Motor neuron (in vitro differentiated cells): ENCODE results near the gene DDX56. TPM values are rescaled to one million over a fixed set of nuclear protein-coding genes. Genes with fewer than 3 reads are reported as not detected.
"Not testable (repeated sequence)": the region's sequence is repeated elsewhere in the genome, so short reads cannot be mapped to it uniquely, and the experiment has no call there.

ENCODE experiments used
- ATAC-seq, 8 experiments: fragments of 200-7000 bp; cut with Tn5 transposase; replicated peaks in 6 of 8; 2 replicates each; pipeline ENCODE4 v1.8.0; 2021; ENCODE audit warnings: mild to moderate bottlenecking in 8 of 8, moderate library complexity in 8 of 8
- H3K27ac ChIP-seq, 2 donors: fragments of 250-450 bp; sonication (Bioruptor Pico); 2 replicates each; pipeline ENCODE4 v1.9.0; 2021; ENCODE audit warnings: antibody characterized with exemption in 2 of 2, mild to moderate bottlenecking in 2 of 2, moderate library complexity in 1 of 2
- H3K4me1 ChIP-seq, 2 donors: fragments of 250-450 bp; sonication (Bioruptor Pico); replicated peaks in 1 of 2; 2 replicates each; pipeline ENCODE4 v1.6.1; 2021; ENCODE audit warnings: antibody characterized with exemption in 2 of 2, mild to moderate bottlenecking in 2 of 2, moderate library complexity in 1 of 2
- H3K4me3 ChIP-seq, 5 donors: fragments of 250-450 bp; sonication (Bioruptor Pico); 2 replicates each; pipeline ENCODE4 v1.9.0; 2021; ENCODE audit warnings: antibody characterized with exemption in 5 of 5, mild to moderate bottlenecking in 5 of 5, moderate library complexity in 4 of 5
- WGBS, 10 experiments: fragments of 450-650 bp; shearing (Covaris generic); methylation state at CpG; one replicate each; pipeline ENCODE4 v1.0.0; 2022; 5-methylcytosine and 5-hydroxymethylcytosine counted together
- in situ Hi-C, 9 experiments: fragments of 400-800 bp; cut with MboI; loops; one replicate each; pipeline ENCODE4 v1.15.0; 2021; ENCODE audit warnings: low sequenced_read_pairs in 9 of 9, low pct_unique_long_range_greater_than_20kb in 2 of 9; ENCODE audit not compliant: unreplicated experiment in 9 of 9
- total RNA-seq, 8 experiments: library from RNA; unstranded; fragments of 300-600 nt; gene quantifications; 2 replicates each; pipeline versions ENCODE4 v1.2.3 to v1.2.4, GENCODE V29; 2022

Gene DDX56
- total RNA-seq, 8 experiments from 2014 or later: 28.8 to 97.6 (median 48.1) TPM

- Histone ChIP-seq H3K4me1 (no peaks in the 10 kb centered on the region), H3K27ac (no peak overlapping the region), H3K4me3 (no peak overlapping the region)
- ATAC-seq: no peak
- in situ Hi-C loops: loop anchor here in 1 of 9 experiments (25.0 kb wide), 1 partner anchor 329 kb away; no protein-coding TSS in a partner anchor
- no CpG with 5 or more reads among the region's 5 CpGs for WGBS, 10 experiments
Observed at GRCh38 chr7:44566680-44567079, 7.0 kb downstream of the DDX56 start.

- in situ Hi-C loops: loop anchor here in 1 of 9 experiments (25.0 kb wide), 1 partner anchor 329 kb away; no protein-coding TSS in a partner anchor
- peak; percentile 6 to 75 (median 69) for ATAC-seq
- Histone ChIP-seq H3K4me3 (no peak overlapping the region), H3K27ac (no peak overlapping the region), H3K4me1 (no peaks in the 10 kb centered on the region)
- WGBS, 10 experiments: 58 to 100% (median 86%) methylated on average over 1 to 4 of the region's 16 CpGs; no CpG with 5 or more reads in 6 of the 10 experiments
Observed at GRCh38 chr7:44565795-44566559, 7.7 kb downstream of the DDX56 start.

GRCh38 chr7:44565097-44565794, 8.5 kb downstream of the DDX56 start:
- whole genome bisulfite sequencing, 10 experiments: 10 to 100% (median 60%) methylated on average over 1 to 7 of the region's 13 CpGs; no CpG with 5 or more reads in 3 of the 10 experiments
- no peaks in the 10 kb centered on the region for H3K4me1 ChIP-seq
- peak; percentile 63 to 94 (median 90) for ATAC-seq
- H3K27ac ChIP-seq: no peak overlapping the region
- H3K4me3 ChIP-seq: no peak overlapping the region
- in situ Hi-C loops: loop anchor here in 1 of 9 experiments (25.0 kb wide), 1 partner anchor 328 kb away; no protein-coding TSS in a partner anchor

GRCh38 chr7:44564606-44565005, 9.1 kb downstream of the DDX56 start:
- in situ Hi-C loops: loop anchor here in 1 of 9 experiments (25.0 kb wide), 1 partner anchor 327 kb away; no protein-coding TSS in a partner anchor
- no peak for ATAC-seq

GRCh38 chr7:44563171-44563679, 10.5 kb downstream of the DDX56 start:
- Histone ChIP-seq H3K4me3 (no peak overlapping the region), H3K27ac (no peak overlapping the region), H3K4me1 (no peaks in the 10 kb centered on the region)
- peak in 1 of 8 experiments; percentile 4 for ATAC-seq
- 17 to 100% (median 93%) methylated on average over 1 to 2 of the region's 3 CpGs; no CpG with 5 or more reads in 5 of the 10 experiments for WGBS, 10 experiments
- in situ Hi-C loops: loop anchor here in 1 of 9 experiments (25.0 kb wide), 1 partner anchor 326 kb away; no protein-coding TSS in a partner anchor

More at GRCh38 chr7:44564606-44565005, 9.1 kb downstream of the DDX56 start:
- no peaks in the 10 kb centered on the region for H3K4me1 ChIP-seq
- no peak overlapping the region for H3K4me3 ChIP-seq
- WGBS, 10 experiments: 38 to 100% (median 92%) methylated on average over 1 to 2 of the region's 2 CpGs; no CpG with 5 or more reads in 4 of the 10 experiments
- no peak overlapping the region for H3K27ac ChIP-seq

GRCh38 chr7:44562622-44562962, 11.1 kb downstream of the DDX56 start:
- H3K27ac ChIP-seq, ATAC-seq, H3K4me1 ChIP-seq, H3K4me3 ChIP-seq: not testable (repeated sequence)
- in situ Hi-C loops: loop anchor here in 1 of 9 experiments (25.0 kb wide), 1 partner anchor 325 kb away; no protein-coding TSS in a partner anchor
- 93 to 100% (median 96%) methylated on average over 2 to 5 of the region's 8 CpGs; no CpG with 5 or more reads in 6 of the 10 experiments for WGBS, 10 experiments

- ATAC-seq: peak in 3 of 8 experiments; percentile 7 to 77 (median 69)
- in situ Hi-C loops: loop anchor here in 1 of 9 experiments (25.0 kb wide), 1 partner anchor 325 kb away; no protein-coding TSS in a partner anchor
- Histone ChIP-seq H3K4me3 (no peak overlapping the region), H3K27ac (no peak overlapping the region), H3K4me1 (no peaks in the 10 kb centered on the region)
- WGBS, 10 experiments: 20 to 100% (median 80%) methylated on average over 1 to 6 of the region's 7 CpGs; no CpG with 5 or more reads in 3 of the 10 experiments
Observed at GRCh38 chr7:44561962-44562621, 11.6 kb downstream of the DDX56 start.

GRCh38 chr7:44561481-44561880, 12.2 kb downstream of the DDX56 start:
- Histone ChIP-seq H3K4me3 (no peak overlapping the region), H3K4me1 (no peaks in the 10 kb centered on the region), H3K27ac (no peak overlapping the region)
- WGBS, 10 experiments: 91% methylated on average over 4 of the region's 6 CpGs; no CpG with 5 or more reads in 9 of the 10 experiments
- in situ Hi-C loops: loop anchor here in 1 of 9 experiments (25.0 kb wide), 1 partner anchor 324 kb away; no protein-coding TSS in a partner anchor
- no peak for ATAC-seq

GRCh38 chr7:44559485-44559884, 14.2 kb downstream of the DDX56 start:
- in situ Hi-C loops: loop anchor here in 1 of 9 experiments (25.0 kb wide), 1 partner anchor 322 kb away; no protein-coding TSS in a partner anchor
- Histone ChIP-seq H3K27ac (no peak overlapping the region), H3K4me1 (no peaks in the 10 kb centered on the region), H3K4me3 (no peak overlapping the region)
- WGBS, 10 experiments: 67 to 90% (median 75%) methylated on average over 1 to 4 of the region's 4 CpGs; no CpG with 5 or more reads in 7 of the 10 experiments
- peak in 2 of 8 experiments; percentile 10 to 16 for ATAC-seq

GRCh38 chr7:44557485-44557884, 16.2 kb downstream of the DDX56 start:
- no peaks in the 10 kb centered on the region for H3K4me1 ChIP-seq
- WGBS, 10 experiments: 50 to 100% (median 95%) methylated on average over 1 to 2 of the region's 2 CpGs
- ATAC-seq: no peak
- no peak overlapping the region for H3K4me3 ChIP-seq
- no peak overlapping the region for H3K27ac ChIP-seq
- in situ Hi-C loops: loop anchor here in 1 of 9 experiments (25.0 kb wide), 1 partner anchor 320 kb away; no protein-coding TSS in a partner anchor

GRCh38 chr7:44555350-44555749, 18.4 kb downstream of the DDX56 start:
- in situ Hi-C loops: loop anchor here in 1 of 9 experiments (25.0 kb wide), 1 partner anchor 318 kb away; no protein-coding TSS in a partner anchor

GRCh38 chr7:44552473-44553005, 21.2 kb downstream of the DDX56 start:
- H3K4me3 ChIP-seq, H3K4me1 ChIP-seq, ATAC-seq, H3K27ac ChIP-seq: not testable (repeated sequence)
- in situ Hi-C loops: loop anchor here in 1 of 9 experiments (25.0 kb wide), 1 partner anchor 315 kb away; no protein-coding TSS in a partner anchor
- WGBS, 10 experiments: 40 to 100% methylated on average over 1 to 2 of the region's 3 CpGs; no CpG with 5 or more reads in 8 of the 10 experiments

More at GRCh38 chr7:44555350-44555749, 18.4 kb downstream of the DDX56 start:
- 55 to 88% (median 79%) methylated on average over 1 to 2 of the region's 2 CpGs; no CpG with 5 or more reads in 5 of the 10 experiments for WGBS, 10 experiments
- Histone ChIP-seq H3K27ac (no peak overlapping the region), H3K4me1 (no peaks in the 10 kb centered on the region), H3K4me3 (no peak overlapping the region)
- ATAC-seq: no peak
